ENCODE data around the gene GH1.
"Not testable (repeated sequence)": the region's sequence is repeated elsewhere in the genome, so short reads cannot be mapped to it uniquely, and the experiment has no call there.

Gene GH1

DNA sequence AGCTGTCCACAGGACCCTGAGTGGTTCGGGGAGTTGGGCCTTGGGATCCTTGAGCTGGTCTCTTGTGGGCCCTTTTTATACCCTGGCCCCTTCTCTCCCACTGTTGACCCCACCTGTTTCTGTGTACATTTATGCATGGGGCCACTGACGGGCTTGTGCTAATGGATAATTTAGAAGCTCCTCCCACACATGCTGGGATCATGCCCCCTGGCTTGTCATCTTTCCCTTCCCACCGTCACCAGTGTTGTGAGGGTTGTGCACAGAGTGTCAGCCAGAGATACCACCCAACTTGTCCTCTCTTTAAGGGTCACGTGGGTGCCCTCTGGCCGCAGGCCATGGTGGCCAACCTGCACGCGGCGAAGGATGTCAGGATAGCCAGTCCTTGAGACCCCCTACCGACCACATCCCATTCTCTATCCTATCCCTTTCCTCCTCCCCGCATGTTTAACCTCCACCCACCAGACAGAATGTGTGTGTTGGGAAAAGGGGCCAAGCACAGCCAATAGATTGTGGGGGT, at the start of gene GH1:
Gene GH1, minus strand, starts transcription at position 51 of the 517 bp plus-strand sequence. CDS start 63 bp downstream, outside the sequence.
- DNase-seq (ENCODE audit: low spot score), result not testable (repeated sequence)

GRCh38 chr17:63967953-63968352, 49.3 kb upstream of the GH1 start:
- DNase-seq (ENCODE audit: low spot score), result peak; percentile 33

DNA sequence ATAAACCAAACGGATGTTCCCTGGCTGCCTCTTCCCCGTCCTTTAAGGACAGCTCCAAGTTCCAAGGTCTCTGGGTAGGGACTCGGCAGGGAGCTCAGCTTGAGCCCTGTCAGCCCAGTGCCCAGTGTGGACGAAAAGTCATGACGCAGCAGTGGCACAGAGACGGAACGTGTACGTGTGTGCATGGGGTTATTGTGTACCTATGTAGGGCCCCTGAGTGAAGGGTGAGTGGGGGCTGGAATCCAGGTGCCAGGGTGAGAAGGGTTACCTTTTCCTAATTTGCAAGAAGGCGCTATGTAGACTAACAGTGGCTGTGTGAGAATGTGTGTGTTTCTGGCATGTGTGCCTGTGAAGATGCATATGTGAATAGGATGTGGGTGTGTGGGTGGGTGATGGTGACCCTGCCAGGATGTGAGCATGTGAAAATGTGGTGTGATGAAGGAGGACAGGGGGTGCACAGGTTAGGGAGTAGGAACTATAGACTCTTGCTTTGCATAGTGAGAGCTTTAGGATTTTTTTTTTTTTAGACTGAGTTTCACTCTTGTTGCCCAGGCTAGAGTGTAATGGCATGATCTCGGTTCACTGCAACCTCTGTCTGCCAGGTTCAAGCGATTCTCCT, 48.1 kb upstream of the GH1 start:
- DNase-seq (ENCODE audit: low spot score), result no peak

GRCh38 chr17:63963123-63963522, 44.5 kb upstream of the GH1 start:
- DNase-seq (ENCODE audit: low spot score), result no peak

DNA sequence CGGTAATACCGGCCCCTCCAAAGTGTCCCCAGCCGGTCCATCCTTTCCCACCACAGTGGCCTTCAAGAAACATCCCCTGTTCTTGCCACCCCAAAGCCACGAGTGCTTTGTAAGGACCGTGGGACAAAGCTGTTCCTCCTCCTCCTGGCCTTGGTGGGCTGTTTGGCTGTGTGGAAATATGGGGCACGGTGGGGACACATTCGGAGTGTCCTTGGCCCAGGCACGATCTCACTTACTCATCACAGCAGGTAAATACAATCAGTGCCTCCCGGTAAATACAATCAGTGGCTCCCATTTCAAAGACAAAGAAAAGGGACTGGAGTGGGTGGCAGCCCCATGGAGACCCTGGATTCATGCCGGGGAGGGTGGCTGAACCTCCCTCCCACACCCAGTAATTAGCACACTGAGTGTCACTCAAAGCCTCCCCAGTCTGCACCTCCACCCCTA, 43.7 kb upstream of the GH1 start:
- no peak for DNase-seq (ENCODE audit: low spot score)

DNA sequence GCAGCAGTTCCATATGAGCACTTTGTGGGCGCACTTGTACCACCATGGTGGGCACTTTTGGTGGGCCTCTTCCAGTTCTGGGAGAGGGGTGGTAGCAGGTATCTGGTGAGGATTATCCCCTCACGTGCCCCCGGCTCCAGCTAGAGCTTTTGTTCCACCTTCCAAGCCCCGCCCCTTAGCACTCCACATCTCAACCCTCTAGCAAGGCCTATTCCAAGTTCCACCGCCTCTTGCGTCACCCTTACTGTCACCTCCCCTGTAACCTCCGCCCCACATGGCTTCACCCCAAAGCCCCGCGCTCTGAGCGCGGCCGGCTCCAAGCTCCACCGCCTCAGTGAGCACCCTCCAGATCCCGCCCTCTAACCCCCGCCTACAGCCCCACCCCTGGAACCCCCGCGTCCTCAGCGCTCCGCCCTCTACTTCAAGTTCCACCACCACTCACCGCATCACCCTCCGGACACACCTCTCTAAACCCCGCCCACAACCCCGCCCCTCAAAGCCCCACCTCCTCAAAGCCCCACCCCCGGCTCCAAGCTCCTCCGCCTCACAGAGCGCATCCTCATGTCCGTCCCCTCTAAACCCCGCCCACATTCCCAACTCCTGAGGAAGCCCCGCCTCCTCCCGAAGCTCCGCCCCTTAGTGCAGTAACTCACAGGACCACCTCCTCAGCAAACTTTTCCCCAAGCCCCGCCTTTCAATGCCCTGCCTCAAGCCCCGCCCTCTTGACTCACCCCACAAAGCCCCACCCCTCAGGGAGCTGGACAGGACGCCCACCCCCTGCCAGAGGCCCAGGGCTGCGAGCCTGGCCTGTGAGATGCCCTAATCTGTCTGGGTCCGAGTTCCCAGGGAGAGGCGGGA, 42.9 kb upstream of the GH1 start:
- peak; percentile 80 for DNase-seq (ENCODE audit: low spot score)

- DNase-seq (ENCODE audit: low spot score), result no peak
Observed at GRCh38 chr17:63960430-63960829, 41.8 kb upstream of the GH1 start.

GRCh38 chr17:63960006-63960405, 41.4 kb upstream of the GH1 start:
- no peak for DNase-seq (ENCODE audit: low spot score)

DNA sequence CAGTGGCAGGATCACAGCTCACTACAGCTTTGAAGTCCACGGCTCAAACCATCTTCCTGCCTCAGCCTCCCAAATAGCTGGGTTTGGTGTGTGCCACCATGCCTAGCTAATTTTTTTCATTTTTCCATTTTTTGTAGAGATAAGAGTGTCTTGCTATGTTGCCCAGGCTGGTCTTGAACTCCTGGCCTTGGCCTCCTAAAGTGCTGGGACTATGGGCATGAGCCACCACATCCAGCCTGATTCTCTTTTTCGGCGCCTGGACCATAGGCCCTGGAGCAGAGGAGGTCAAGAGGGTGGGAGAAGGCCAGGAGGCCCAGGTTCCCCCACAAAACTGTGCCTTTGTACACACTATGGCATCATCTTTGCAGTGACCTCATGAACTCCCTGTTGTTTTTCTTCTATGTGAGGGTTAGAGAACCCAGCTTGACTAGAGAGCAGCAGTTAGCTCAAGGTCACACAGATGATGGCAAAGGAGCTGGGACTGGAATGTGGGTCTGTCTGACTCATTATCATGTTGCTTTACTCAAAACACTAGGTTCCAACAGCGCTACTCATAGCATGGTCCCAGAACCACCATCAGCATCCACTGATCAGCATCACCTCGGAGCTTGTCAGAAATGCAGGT, 37.8 kb upstream of the GH1 start:
- no peak for DNase-seq (ENCODE audit: low spot score)

GRCh38 chr17:63955791-63956190, 37.2 kb upstream of the GH1 start:
- DNase-seq (ENCODE audit: low spot score), result no peak

GRCh38 chr17:63955232-63955631, 36.6 kb upstream of the GH1 start:
- DNase-seq (ENCODE audit: low spot score), result no peak

DNA sequence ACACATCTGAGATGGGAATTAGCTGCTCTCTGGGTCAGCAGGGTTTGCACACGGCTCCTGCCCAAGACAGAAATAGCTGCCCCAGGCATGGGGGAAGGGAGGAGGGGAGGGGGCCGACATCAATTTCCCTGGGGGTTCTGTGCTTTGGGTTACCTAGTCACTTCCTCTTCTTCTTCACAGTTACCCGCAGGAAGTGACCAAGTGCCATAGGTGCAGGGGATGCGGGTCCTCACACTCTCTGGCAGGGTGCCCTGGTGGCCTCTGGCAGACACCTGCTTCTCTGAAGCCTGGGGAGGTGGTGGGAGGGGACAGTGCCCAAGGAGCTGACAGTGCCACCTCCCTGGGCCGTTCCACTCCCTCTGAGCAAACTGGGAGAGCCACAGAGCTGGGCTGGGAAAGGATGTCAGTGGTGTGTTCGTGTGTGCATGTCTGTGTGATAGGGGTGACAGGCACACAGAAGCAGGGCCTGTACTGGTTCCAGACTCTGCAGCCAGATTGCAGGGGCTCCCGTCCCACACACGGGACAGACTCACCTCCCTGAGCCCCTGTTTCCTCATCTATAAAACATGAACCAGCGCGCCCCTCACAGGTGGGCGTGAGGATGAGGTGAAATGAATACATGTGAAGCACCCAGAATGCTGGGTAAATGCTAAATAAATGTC, 35.9 kb upstream of the GH1 start:
- DNase-seq (ENCODE audit: low spot score), result no peak

- DNase-seq (ENCODE audit: low spot score), result peak; percentile 69
Observed at GRCh38 chr17:63950940-63951907, 32.6 kb upstream of the GH1 start.

GRCh38 chr17:63949576-63950250, 31.1 kb upstream of the GH1 start:
- DNase-seq (ENCODE audit: low spot score), result no peak

DNA sequence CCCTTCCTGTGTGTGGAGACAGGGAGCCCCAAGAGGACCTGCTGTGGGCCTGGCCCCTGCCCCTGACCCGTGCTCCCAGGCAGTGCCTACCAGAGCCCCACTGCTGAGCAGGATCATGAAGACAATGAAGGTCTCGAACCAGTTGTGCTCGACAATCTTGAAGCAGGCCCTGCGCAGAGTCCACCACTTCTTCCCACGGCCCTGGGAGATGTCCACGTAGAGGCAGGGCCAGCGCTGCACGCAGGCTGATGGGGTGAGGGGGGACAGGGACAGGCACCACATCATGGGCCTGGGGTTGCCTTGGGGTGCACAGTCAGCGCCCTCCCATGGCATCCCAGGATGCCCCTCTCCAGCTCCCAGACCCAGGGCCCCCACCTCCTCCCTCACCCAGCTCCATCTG, 29.9 kb upstream of the GH1 start:
- DNase-seq (ENCODE audit: low spot score), result no peak

DNA sequence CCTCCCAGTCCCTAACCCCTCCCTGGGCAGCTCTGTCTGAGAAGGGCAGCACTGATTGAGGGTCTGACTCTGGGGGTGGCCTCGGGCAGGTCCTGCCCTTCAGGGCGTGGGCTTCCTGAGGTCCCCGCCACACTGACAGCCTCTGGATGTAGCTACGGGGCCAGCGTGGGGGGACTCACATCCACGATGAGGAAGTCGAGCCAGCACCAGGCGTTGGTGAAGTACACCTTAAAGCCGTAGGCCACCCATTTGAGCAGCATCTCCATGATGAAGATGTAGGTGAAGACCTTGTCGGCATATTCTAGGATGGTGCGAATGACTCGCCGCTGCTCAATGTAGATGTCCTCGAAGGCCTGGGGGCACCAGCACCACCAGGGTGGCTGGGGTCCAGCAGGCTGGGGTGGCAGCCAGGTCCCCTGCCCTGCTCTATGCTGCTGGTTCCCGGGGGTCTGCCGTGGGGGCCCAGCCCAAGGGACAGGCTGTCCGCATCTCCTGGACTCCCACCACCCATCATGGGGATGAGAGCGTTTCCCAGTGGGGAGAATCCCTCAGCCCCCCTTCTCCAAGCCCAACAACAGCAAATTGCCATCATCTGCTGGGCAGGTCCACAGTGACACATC, 29.2 kb upstream of the GH1 start:
- no peak for DNase-seq (ENCODE audit: low spot score)

DNA sequence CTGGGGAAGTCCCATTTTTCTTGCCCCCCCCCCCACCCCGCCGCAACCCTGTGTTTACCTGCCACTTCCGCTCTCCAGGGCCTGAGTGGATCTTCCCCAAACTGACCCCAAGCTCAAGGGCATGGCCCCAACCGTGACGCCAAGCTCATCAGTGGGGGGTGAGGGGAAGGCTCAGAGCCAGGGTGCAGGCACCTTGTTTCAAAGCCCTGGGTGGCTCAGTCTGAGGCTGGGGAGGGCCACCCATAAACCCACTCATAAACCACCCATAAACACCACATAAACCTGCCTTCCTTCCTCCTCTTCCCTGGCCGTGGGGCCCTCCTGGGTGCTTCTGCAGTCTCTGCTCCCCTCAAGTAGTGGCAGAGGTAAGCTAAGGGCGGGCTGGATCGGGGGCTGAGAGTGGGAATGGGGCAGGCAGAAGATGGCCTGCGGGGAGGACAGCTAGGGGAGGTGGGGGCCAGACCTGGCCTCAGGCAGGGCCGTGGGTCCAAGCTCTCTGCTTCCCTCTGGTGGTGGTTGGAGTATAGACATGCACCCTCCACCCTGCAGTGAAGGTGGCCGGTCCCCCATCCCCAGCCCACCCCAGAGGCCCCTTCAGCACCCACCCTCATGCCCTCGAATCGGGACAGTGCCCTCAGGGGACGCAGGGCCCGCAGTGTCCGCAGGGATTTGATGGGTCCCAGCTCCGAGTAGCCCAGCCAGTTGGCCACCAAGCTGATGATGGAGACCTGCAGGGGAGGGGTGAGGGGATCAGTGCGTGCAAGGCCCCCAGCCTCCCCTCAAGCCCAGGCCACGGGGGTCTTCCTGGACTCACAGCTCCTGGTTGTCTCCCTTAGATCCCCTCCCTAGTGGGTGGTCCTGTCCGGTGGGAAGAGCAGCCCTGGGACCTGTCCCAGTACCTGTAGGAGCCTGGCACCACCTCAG, 28.1 kb upstream of the GH1 start:
- DNase-seq (ENCODE audit: low spot score), result peak; percentile 27

GRCh38 chr17:63945784-63946439, 27.3 kb upstream of the GH1 start:
- no peak for DNase-seq (ENCODE audit: low spot score)
